K562 (cell line): ENCODE data around the gene HNRNPA2B1. TPM values are rescaled to one million over a fixed set of nuclear protein-coding genes. Genes with fewer than 3 reads are reported as not detected.
A peak's percentile ranks its signal among the peaks of the same experiment; 100 is the strongest.

Source experiments
- ATAC-seq: fragments of 200-7000 bp; cut with Tn5 transposase; 3 replicates; pipeline ENCODE4 v1.9.1; 2020; ENCODE audit warnings: moderate library complexity
- BruUV-seq: library from RNA; stranded (reverse); fragments of 400-500 nt; replicated peaks from 2 replicates; lab custom pipeline; 2021; lab: Mats Ljungman, UMichigan
- CTCF ChIA-PET: fragments of 300-600 bp; formaldehyde crosslinking; extraction: SDS; loops from one replicate; lab custom pipeline; 2021; ENCODE audit warnings: low intra/inter-chr PET ratio; lab: Yijun Ruan, JAX
- POLR2A ChIA-PET: fragments of 300-600, 350-650 bp; sonication (Branson Sonifier 250); formaldehyde crosslinking; extraction: SDS; loops from one replicate; lab custom pipeline; 2021; ENCODE audit warnings: antibody characterized with exemption, inconsistent platforms; lab: Yijun Ruan, JAX
- DNase-seq, 4 experiments: peaks; one replicate each; pipeline versions ENCODE4 v3.0.0 to v3.0.0-alpha.2; 2011 to 2018; ENCODE audit warnings: low spot score in 3 of 4, mixed read lengths in 3 of 4; ENCODE audit errors: extremely low read depth in 1 of 4
- FAIRE-seq: peaks from 2 replicates; lab custom pipeline; 2011; peaks lifted over from hg19 to GRCh38; lab: Jason Lieb, UNC
- H2AFZ ChIP-seq: 2 replicates; pipeline ENCODE4 v1.6.0; 2011; ENCODE audit warnings: low read depth, low read length, control low read depth, inconsistent platforms
- H3K27ac ChIP-seq: fragments of 200-600 bp; 3 replicates; pipeline ENCODE4 v1.8.0; 2011; ENCODE audit warnings: low read depth, mild to moderate bottlenecking, control low read depth, inconsistent platforms, low read length, moderate library complexity, mixed read lengths; ENCODE audit errors: extremely low read depth
- H3K27me3 ChIP-seq, 2 experiments: fragments of 300-600 bp in 1 of 2; 2 replicates in 1 of 2; 3 replicates in 1 of 2; pipeline versions ENCODE4 v1.6.0 to v1.8.0; 2011; ENCODE audit warnings: inconsistent platforms in 2 of 2, low read length in 2 of 2, mild to moderate bottlenecking in 1 of 2, mixed read lengths in 1 of 2, moderate library complexity in 1 of 2; ENCODE audit not compliant: control insufficient read depth in 2 of 2, insufficient read depth in 2 of 2
- H3K36me3 ChIP-seq: fragments of 300-600 bp; 3 replicates; pipeline ENCODE4 v1.8.0; 2011; ENCODE audit warnings: mild to moderate bottlenecking, low read length, inconsistent platforms; ENCODE audit not compliant: control insufficient read depth, insufficient read depth
- H3K4me1 ChIP-seq, 2 experiments: fragments of 200-600 bp in 1 of 2; replicated peaks in 1 of 2; 2 replicates in 1 of 2; 3 replicates in 1 of 2; pipeline versions ENCODE4 v1.5.1 to v1.8.0; 2011; ENCODE audit warnings: inconsistent platforms in 2 of 2, low read length in 2 of 2, mild to moderate bottlenecking in 1 of 2, mixed read lengths in 1 of 2, moderate library complexity in 1 of 2; ENCODE audit not compliant: control insufficient read depth in 2 of 2, insufficient read depth in 2 of 2
- H3K4me2 ChIP-seq: 2 replicates; pipeline ENCODE4 v1.6.1; 2011; ENCODE audit warnings: low read length, control low read depth, inconsistent platforms, mixed read lengths; ENCODE audit not compliant: insufficient read depth
- H3K4me3 ChIP-seq: fragments of 200-600 bp; sonication (generic), shearing (Covaris generic); 2 replicates; pipeline ENCODE4 v1.5.1; 2016; ENCODE audit warnings: control low read depth, inconsistent platforms
- H3K79me2 ChIP-seq: fragments of 200-600 bp; 3 replicates; pipeline ENCODE4 v1.8.0; 2011; ENCODE audit warnings: low read length, inconsistent platforms; ENCODE audit not compliant: control insufficient read depth, insufficient read depth
- H3K9ac ChIP-seq, 2 experiments: 2 replicates each; pipeline versions ENCODE4 v1.6.0 to v1.6.1; 2011; ENCODE audit warnings: low read depth in 2 of 2, low read length in 2 of 2, control low read depth in 1 of 2, inconsistent platforms in 1 of 2, mild to moderate bottlenecking in 1 of 2, mixed read lengths in 1 of 2; ENCODE audit not compliant: insufficient read depth in 1 of 2
- H3K9me1 ChIP-seq: one replicate; pipeline ENCODE4 v1.6.0; 2011; ENCODE audit warnings: inconsistent platforms, mild to moderate bottlenecking, low read length, moderate library complexity; ENCODE audit not compliant: control insufficient read depth, insufficient read depth
- H3K9me3 ChIP-seq: replicated peaks from 2 replicates; pipeline ENCODE4 v1.5.1; 2011; ENCODE audit warnings: low read depth, low read length, inconsistent platforms; ENCODE audit not compliant: control insufficient read depth, insufficient read depth
- H4K20me1 ChIP-seq: replicated peaks from 2 replicates; pipeline ENCODE4 v1.6.1; 2011; ENCODE audit warnings: low read length, inconsistent platforms, mixed read lengths; ENCODE audit not compliant: control insufficient read depth, insufficient read depth
- CBFA2T3 ChIP-seq: fragments of 450-650 bp; IDR thresholded peaks from 2 replicates; pipeline ENCODE4 v1.6.1; 2017
- CHD4 ChIP-seq: fragments of 200-600 bp; sonication (generic); IDR thresholded peaks from 3 replicates; pipeline ENCODE4 v1.6.1; 2012; ENCODE audit warnings: low read depth, mild to moderate bottlenecking, mixed read lengths, low read length, inconsistent platforms; ENCODE audit not compliant: insufficient read depth, insufficient replicate concordance, poor library complexity, severe bottlenecking
- KLF1 ChIP-seq: fragments of 450-650 bp; IDR thresholded peaks from 2 replicates; pipeline ENCODE4 v1.6.1; 2016; ENCODE audit warnings: missing genetic modification characterization, missing compliant biosample characterization
- LEF1 ChIP-seq: fragments of 450-650 bp; IDR thresholded peaks from 2 replicates; pipeline ENCODE4 v1.6.1; 2016; ENCODE audit warnings: mild to moderate bottlenecking
- NELFE ChIP-seq: IDR thresholded peaks from 2 replicates; pipeline ENCODE4 v1.6.1; 2011; ENCODE audit warnings: mild to moderate bottlenecking; ENCODE audit not compliant: insufficient read depth, insufficient read length
- POLR2AphosphoS5 ChIP-seq: IDR thresholded peaks from 2 replicates; pipeline ENCODE4 v1.6.1; 2011; ENCODE audit warnings: mild to moderate bottlenecking, low read depth, low read length, moderate library complexity; ENCODE audit not compliant: control insufficient read depth, insufficient read depth
- POLR2G ChIP-seq: fragments of 200-400 bp; formaldehyde crosslinking; IDR thresholded peaks from 2 replicates; pipeline ENCODE4 v1.6.1; 2017; ENCODE audit warnings: low read depth, mild to moderate bottlenecking, antibody characterized with exemption, low read length, moderate library complexity
- POLR2H ChIP-seq: IDR thresholded peaks from 2 replicates; pipeline ENCODE4 v1.6.1; 2016; ENCODE audit warnings: missing genetic modification characterization, low read depth, mild to moderate bottlenecking, control low read depth, missing compliant biosample characterization, moderate library complexity
- RBFOX2 ChIP-seq: fragments of 200-400 bp; formaldehyde crosslinking; IDR thresholded peaks from 2 replicates; pipeline ENCODE4 v1.6.1; 2017; ENCODE audit warnings: low read depth, mild to moderate bottlenecking, low read length, moderate library complexity
- SMAD2 ChIP-seq: fragments of 150-350 bp; IDR thresholded peaks from 2 replicates; pipeline ENCODE4 v1.6.1; 2014; ENCODE audit warnings: low read depth, mild to moderate bottlenecking, low read length
- SP2 ChIP-seq: IDR thresholded peaks from 2 replicates; pipeline ENCODE4 v1.6.1; 2011; ENCODE audit warnings: mild to moderate bottlenecking, low read depth, low read length, moderate library complexity; ENCODE audit not compliant: poor library complexity, severe bottlenecking; ENCODE audit errors: extremely low read depth
- ZNF197 ChIP-seq: fragments of 200-800 bp; sonication (Bioruptor generic); IDR thresholded peaks from 2 replicates; pipeline ENCODE4 v1.6.1; 2016; ENCODE audit warnings: low read depth, missing genetic modification characterization, missing compliant biosample characterization
- ZNF24 ChIP-seq: fragments of 450-650 bp; IDR thresholded peaks from 2 replicates; pipeline ENCODE4 v1.6.1; 2016
- ZNF766 ChIP-seq: fragments of 200-800 bp; sonication (Bioruptor generic); conservative IDR thresholded peaks from 2 replicates; pipeline ENCODE4 v1.6.1; 2016; ENCODE audit warnings: missing genetic modification characterization, missing compliant biosample characterization
- WGBS: fragments of 100-300 bp; shearing (Covaris generic); methylation state at CpG from one replicate; pipeline ENCODE4 v1.1.6; 2016; ENCODE audit warnings: low coverage, mixed read lengths; ENCODE audit not compliant: insufficient coverage; ENCODE audit errors: missing lambda C conversion rate; 5-methylcytosine and 5-hydroxymethylcytosine counted together
- in situ Hi-C: fragments of 300-500 bp; cut with MboI; formaldehyde crosslinking; loops from 4 replicates; pipeline ENCODE4 v1.15.0; 2018; ENCODE audit warnings: inconsistent platforms, mixed read lengths
- intact Hi-C: fragments of 100-400 bp; cut with micrococcal nuclease; formaldehyde crosslinking; loops from 2 replicates; pipeline ENCODE4 v1.14.2; 2022
- polyA plus RNA-seq, 8 experiments: library from polyadenylated mRNA; depleted of rRNA in 4 of 8; stranded (reverse) in 5 of 8; unstranded in 3 of 8; fragments of >200 nt; fragmentation: Nextera tagmentation in 2 of 8; fragmentation: Illumina TruSeq in 1 of 8; extraction: Ambion mirVana in 2 of 8; extraction: Trizol in 1 of 8; gene quantifications; 2 replicates each; pipeline versions ENCODE4 v1.2.1 to v1.2.3, GENCODE V29; 2011 to 2014; ENCODE audit warnings: inconsistent platforms in 1 of 8, missing spikeins in 1 of 8
- total RNA-seq, 7 experiments: library from RNA; depleted of rRNA in 6 of 7; stranded (reverse); fragments of >200 nt in 6 of 7; fragmentation: Illumina TruSeq in 2 of 7; extraction: Trizol in 2 of 7; gene quantifications; 2 replicates each; pipeline versions ENCODE4 v1.2.1 to v1.2.3, GENCODE V29; 2011 to 2021; ENCODE audit warnings: low replicate concordance in 1 of 7
- TF ChIP-seq, protein P1 (sequence below): fragments of 450-650 bp; formaldehyde crosslinking; IDR thresholded peaks from 2 replicates; pipeline ENCODE4 v1.4.0; 2022; ENCODE audit warnings: mild to moderate bottlenecking, moderate library complexity
- TF ChIP-seq, protein P2 (sequence below): fragments of 450-650 bp; formaldehyde crosslinking; conservative IDR thresholded peaks from 2 replicates; pipeline ENCODE4 v1.4.0; 2022; ENCODE audit warnings: mild to moderate bottlenecking, missing genetic modification characterization
- TF ChIP-seq, protein P3 (sequence below), 3 experiments: fragments of 200-800 bp in 1 of 3; sonication (Bioruptor generic) in 1 of 3; sonication (generic) in 1 of 3; formaldehyde crosslinking in 1 of 3; IDR thresholded peaks; 2 replicates each; pipeline versions ENCODE4 v1.6.1 to v1.8.0; 2016 to 2022; ENCODE audit warnings: mild to moderate bottlenecking in 2 of 3, missing compliant biosample characterization in 2 of 3, missing genetic modification characterization in 2 of 3, missing genetic modification reagents in 1 of 3
- TF ChIP-seq, protein P4 (sequence below): sonication (generic); formaldehyde crosslinking; IDR thresholded peaks from 2 replicates; pipeline ENCODE4 v1.8.0; 2022; ENCODE audit warnings: mild to moderate bottlenecking, missing genetic modification reagents

The HNRNPA2B1 gene
- total and polyA plus RNA-seq, 9 of the 15 experiments (the other 6 are each of a cell fraction or from before 2014, with no cell fraction given): 630 to 1,989 (median 865) TPM

DNA sequence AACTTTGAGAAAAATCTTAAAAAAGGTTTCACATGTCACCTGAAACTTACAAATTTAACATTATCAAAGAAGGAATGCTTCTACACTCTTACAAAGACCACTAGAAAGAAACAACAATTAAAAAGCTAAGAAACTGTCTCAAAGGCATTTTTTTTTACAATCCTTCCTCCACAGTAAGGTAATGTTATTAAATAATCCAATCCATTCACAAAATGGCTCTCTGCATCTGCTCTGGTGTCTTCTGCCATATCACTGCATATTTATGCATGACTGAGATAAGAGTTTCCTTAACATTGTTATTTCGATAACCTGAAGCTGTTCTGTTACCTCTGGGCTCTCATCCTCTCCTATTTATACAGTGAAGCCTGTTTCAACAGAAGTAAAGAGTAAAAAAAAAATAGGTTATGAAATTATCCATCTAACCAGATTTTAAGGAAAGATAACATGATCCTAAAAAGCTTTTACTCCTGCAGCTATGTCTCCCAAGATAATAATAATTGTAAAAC is 8.5 kb downstream of the HNRNPA2B1 start:
- CTCF ChIA-PET: interaction anchor here (0.7 kb wide), 1 partner anchor 299 kb away, joined by 4 read pairs; no protein-coding TSS in a partner anchor
- H3K27ac ChIP-seq: no peak overlapping the region
- no peaks in the 10 kb centered on the region for H3K9me3 ChIP-seq
- FAIRE-seq (no peak), ATAC-seq (no peak), DNase-seq (no peak)
- H3K27me3 ChIP-seq: no peaks in the 10 kb centered on the region
- WGBS: 67% methylated on average over 1 of the region's 1 CpG
- no peak overlapping the region for H3K4me2 ChIP-seq
- H2AFZ ChIP-seq: no peak overlapping the region
- H3K4me1 ChIP-seq: peaks cover 3 to 35% of the 10 kb centered on the region in 2 experiments; a peak in 3 of 5 replicates
- TSS peak; percentile 39 for BruUV-seq
- no peaks in the 10 kb centered on the region for H3K9me1 ChIP-seq
- intact Hi-C loops: no loop called here
- peaks cover 48% of the 10 kb centered on the region for H4K20me1 ChIP-seq
- no peak overlapping the region for H3K9ac ChIP-seq
- in situ Hi-C loops: no loop called here
- H3K79me2 ChIP-seq: peaks cover 60% of the 10 kb centered on the region
- POLR2A ChIA-PET: interaction anchor here (0.7 to 3.5 kb wide), 11 partner anchors 8 to 297 kb away, joined by 3 to 19 read pairs (median 3); partner anchors contain the start of genes CBX3, HNRNPA2B1 and NFE2L3
- H3K36me3 ChIP-seq: peaks cover 93% of the 10 kb centered on the region
- no peak overlapping the region for H3K4me3 ChIP-seq
- no peak for TF ChIP-seq CHD4
- TF ChIP-seq, protein P1, sequence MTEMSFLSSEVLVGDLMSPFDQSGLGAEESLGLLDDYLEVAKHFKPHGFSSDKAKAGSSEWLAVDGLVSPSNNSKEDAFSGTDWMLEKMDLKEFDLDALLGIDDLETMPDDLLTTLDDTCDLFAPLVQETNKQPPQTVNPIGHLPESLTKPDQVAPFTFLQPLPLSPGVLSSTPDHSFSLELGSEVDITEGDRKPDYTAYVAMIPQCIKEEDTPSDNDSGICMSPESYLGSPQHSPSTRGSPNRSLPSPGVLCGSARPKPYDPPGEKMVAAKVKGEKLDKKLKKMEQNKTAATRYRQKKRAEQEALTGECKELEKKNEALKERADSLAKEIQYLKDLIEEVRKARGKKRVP (CRISPR knock-in tag): no peak
- TF ChIP-seq NELFE: no peak
- no peak for TF ChIP-seq KLF1 (tag)
- no peak for TF ChIP-seq ZNF24
- peak; percentile 21; the same call in 1 of the 2 replicates for TF ChIP-seq POLR2H (tag)
- TF ChIP-seq POLR2G: peak; percentile 44
- TF ChIP-seq, protein P2, sequence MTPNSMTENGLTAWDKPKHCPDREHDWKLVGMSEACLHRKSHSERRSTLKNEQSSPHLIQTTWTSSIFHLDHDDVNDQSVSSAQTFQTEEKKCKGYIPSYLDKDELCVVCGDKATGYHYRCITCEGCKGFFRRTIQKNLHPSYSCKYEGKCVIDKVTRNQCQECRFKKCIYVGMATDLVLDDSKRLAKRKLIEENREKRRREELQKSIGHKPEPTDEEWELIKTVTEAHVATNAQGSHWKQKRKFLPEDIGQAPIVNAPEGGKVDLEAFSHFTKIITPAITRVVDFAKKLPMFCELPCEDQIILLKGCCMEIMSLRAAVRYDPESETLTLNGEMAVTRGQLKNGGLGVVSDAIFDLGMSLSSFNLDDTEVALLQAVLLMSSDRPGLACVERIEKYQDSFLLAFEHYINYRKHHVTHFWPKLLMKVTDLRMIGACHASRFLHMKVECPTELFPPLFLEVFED (CRISPR knock-in tag): no peak
- no peak for TF ChIP-seq SMAD2
- TF ChIP-seq ZNF766 (CRISPR knock-in tag): no peak
- no peak for TF ChIP-seq LEF1
- TF ChIP-seq POLR2AphosphoS5: 0 out of 2 replicates have a peak, but pooled peaks have one; percentile 10
- no peak for TF ChIP-seq ZNF197 (CRISPR knock-in tag)
- no peak for TF ChIP-seq SP2
- TF ChIP-seq, protein P3, sequence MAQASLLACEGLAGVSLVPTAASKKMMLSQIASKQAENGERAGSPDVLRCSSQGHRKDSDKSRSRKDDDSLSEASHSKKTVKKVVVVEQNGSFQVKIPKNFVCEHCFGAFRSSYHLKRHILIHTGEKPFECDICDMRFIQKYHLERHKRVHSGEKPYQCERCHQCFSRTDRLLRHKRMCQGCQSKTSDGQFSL (CRISPR knock-in tag; IDR thresholded peaks at IDR 0.05): no peak
- TF ChIP-seq, protein P3 (tag; IDR thresholded peaks at IDR 0.05): no peak
- TF ChIP-seq, protein P4, sequence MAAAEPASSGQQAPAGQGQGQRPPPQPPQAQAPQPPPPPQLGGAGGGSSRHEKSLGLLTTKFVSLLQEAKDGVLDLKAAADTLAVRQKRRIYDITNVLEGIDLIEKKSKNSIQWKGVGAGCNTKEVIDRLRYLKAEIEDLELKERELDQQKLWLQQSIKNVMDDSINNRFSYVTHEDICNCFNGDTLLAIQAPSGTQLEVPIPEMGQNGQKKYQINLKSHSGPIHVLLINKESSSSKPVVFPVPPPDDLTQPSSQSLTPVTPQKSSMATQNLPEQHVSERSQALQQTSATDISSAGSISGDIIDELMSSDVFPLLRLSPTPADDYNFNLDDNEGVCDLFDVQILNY (CRISPR knock-in tag): no peak
- peak; percentile 66 for TF ChIP-seq RBFOX2
- TF ChIP-seq CBFA2T3: 0 out of 2 replicates have a peak, but pooled peaks have one; percentile 3
